HFF-Myc (cell line): ENCODE data around the gene SCFD2.

Experiments used
- DNase-seq: peaks from one replicate; pipeline ENCODE4 v3.0.0-alpha.2; 2011; ENCODE audit warnings: low read depth; ENCODE audit errors: extremely low read depth
- H3K4me3 ChIP-seq: replicated peaks from 2 replicates; pipeline ENCODE4 v1.5.1; 2011; ENCODE audit warnings: low read depth, mild to moderate bottlenecking, control low read depth, low read length
- CTCF ChIP-seq: IDR thresholded peaks from 2 replicates; pipeline ENCODE4 v1.5.1; 2012; ENCODE audit warnings: mild to moderate bottlenecking, low read depth, low read length, control low read depth; ENCODE audit errors: missing control alignments

Gene SCFD2

GRCh38 chr4:52825460-52826090, 540.3 kb downstream of the SCFD2 start:
- TF ChIP-seq CTCF, result no peak
- DNase-seq, result no peak
- no peak overlapping the region for H3K4me3 ChIP-seq

GRCh38 chr4:52824603-52825459, 541.0 kb downstream of the SCFD2 start:
- TF ChIP-seq CTCF, result no peak
- no peak overlapping the region for H3K4me3 ChIP-seq
- peak; percentile 94 for DNase-seq

GRCh38 chr4:52824270-52824602, 541.6 kb downstream of the SCFD2 start:
- no peak overlapping the region for H3K4me3 ChIP-seq
- DNase-seq, result no peak
- no peak for TF ChIP-seq CTCF

GRCh38 chr4:52823702-52824092, 542.2 kb downstream of the SCFD2 start:
- DNase-seq, result no peak
- TF ChIP-seq CTCF, result no peak
- H3K4me3 ChIP-seq, result no peak overlapping the region
